Smooth muscle cell (in vitro differentiated cells): ENCODE data around the gene CHIA. TPM values are rescaled to one million over a fixed set of nuclear protein-coding genes. Genes with fewer than 3 reads are reported as not detected.

Source experiments
- DNase-seq: peaks from one replicate; lab custom pipeline; 2025; ENCODE audit not compliant: unreplicated experiment; lab: John Stamatoyannopoulos, UW
- H2AFZ ChIP-seq: fragments of 200-600 bp; sonication (generic); 2 replicates; pipeline ENCODE4 v1.6.0; 2016; ENCODE audit warnings: antibody characterized with exemption, low read depth, mild to moderate bottlenecking
- H3F3A ChIP-seq: fragments of 200-600 bp; sonication (generic); 2 replicates; pipeline ENCODE4 v1.6.0; 2017; ENCODE audit warnings: antibody characterized with exemption, low read depth
- H3K27ac ChIP-seq: fragments of 200-600 bp; sonication (generic); 2 replicates; pipeline ENCODE4 v1.5.1; 2016; ENCODE audit warnings: low read depth, mild to moderate bottlenecking
- H3K27me3 ChIP-seq: fragments of 200-600 bp; sonication (generic); 2 replicates; pipeline ENCODE4 v1.6.1; 2016; ENCODE audit warnings: low read depth, mild to moderate bottlenecking
- H3K36me3 ChIP-seq: fragments of 200-600 bp; sonication (generic); 2 replicates; pipeline ENCODE4 v1.5.1; 2016; ENCODE audit warnings: low read depth
- H3K4me1 ChIP-seq: fragments of 200-600 bp; sonication (generic); 2 replicates; pipeline ENCODE4 v1.5.1; 2016; ENCODE audit warnings: low read depth
- H3K4me2 ChIP-seq: fragments of 200-600 bp; sonication (generic); 2 replicates; pipeline ENCODE4 v1.6.0; 2016; ENCODE audit warnings: mild to moderate bottlenecking
- H3K4me3 ChIP-seq: fragments of 200-600 bp; sonication (generic); 2 replicates; pipeline ENCODE4 v1.5.1; 2016; ENCODE audit warnings: mild to moderate bottlenecking
- H3K79me2 ChIP-seq: fragments of 200-600 bp; sonication (generic); 2 replicates; pipeline ENCODE4 v1.6.0; 2016; ENCODE audit warnings: low read depth, mild to moderate bottlenecking
- H3K9ac ChIP-seq: fragments of 200-600 bp; sonication (generic); 2 replicates; pipeline ENCODE4 v1.6.0; 2016; ENCODE audit warnings: low read depth
- H3K9me3 ChIP-seq: fragments of 200-600 bp; sonication (generic); replicated peaks from 2 replicates; pipeline ENCODE4 v1.5.1; 2016; ENCODE audit warnings: low read depth
- H4K20me1 ChIP-seq: fragments of 200-600 bp; sonication (generic); 2 replicates; pipeline ENCODE4 v1.6.0; 2016; ENCODE audit warnings: low read depth
- CTCF ChIP-seq: fragments of 200-600 bp; sonication (generic); IDR thresholded peaks from 2 replicates; pipeline ENCODE4 v1.5.1; 2017; ENCODE audit warnings: borderline replicate concordance, mild to moderate bottlenecking, antibody characterized with exemption; ENCODE audit not compliant: insufficient read depth, poor library complexity, severe bottlenecking
- WGBS: methylation state at CpG from one replicate; pipeline ENCODE4 v1.1.7; 2016; ENCODE audit warnings: low lambda C conversion rate; 5-methylcytosine and 5-hydroxymethylcytosine counted together
- polyA plus RNA-seq: library from polyadenylated mRNA; unstranded; fragments of >200 nt; fragmentation: Nextera tagmentation; extraction: Ambion mirVana; gene quantifications from 2 replicates; pipeline ENCODE4 v1.2.1, GENCODE V29; 2016
- small RNA-seq: library from RNA; depleted of rRNA; stranded (forward); fragments of <200 nt; gene quantifications from one replicate; pipeline ENCODE3, GENCODE V24; 2014
- total RNA-seq: library from RNA; depleted of rRNA; stranded (reverse); fragments of >200 nt; gene quantifications from 2 replicates; pipeline ENCODE4 v1.2.3, GENCODE V29; 2014

CHIA gene
- total and polyA plus RNA-seq, 2 experiments from 2014 or later: not detected

DNA sequence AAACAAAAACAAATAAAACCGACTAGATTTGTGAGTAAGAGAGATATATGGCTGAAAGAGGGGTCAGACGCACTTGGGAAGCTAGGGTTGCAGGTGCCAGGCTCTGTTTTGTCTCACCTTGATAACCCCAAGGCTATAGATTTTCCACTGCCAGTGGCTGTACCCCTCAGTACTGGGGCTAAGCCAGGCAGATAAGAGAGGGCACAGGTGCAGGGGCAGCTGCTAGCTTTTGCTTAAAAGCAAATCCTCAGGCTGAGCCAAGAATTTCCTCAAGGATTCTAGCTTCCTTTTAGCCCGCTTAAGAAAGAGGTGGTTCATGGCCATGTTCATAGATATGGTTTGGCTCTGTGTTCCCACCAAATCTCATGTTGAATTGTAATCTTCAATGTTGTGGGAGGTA, 79.0 kb downstream of the CHIA start:
- Histone ChIP-seq H3K9me3 (no peaks in the 10 kb centered on the region), H3K27ac (no peak overlapping the region), H3F3A (no peaks in the 10 kb centered on the region), H3K27me3 (no peaks in the 10 kb centered on the region), H3K9ac (no peak overlapping the region), H2AFZ (no peak overlapping the region), H3K4me2 (no peak overlapping the region), H3K4me1 (peaks cover 7% of the 10 kb centered on the region), H3K4me3 (no peak overlapping the region), H3K79me2 (no peaks in the 10 kb centered on the region), H4K20me1 (no peaks in the 10 kb centered on the region), H3K36me3 (no peaks in the 10 kb centered on the region)
- no peak for DNase-seq
- 76% methylated on average over 3 of the region's 3 CpGs for WGBS
- no peak for TF ChIP-seq CTCF

Small RNAs within 50 kb of the gene (small RNA-seq; reads per million reads assigned to genes)
- not detected for gene AL356387.2

Other genes starting within 250 kb of the CHIA start
- 122 and 147 TPM in 2 replicates for gene DRAM2, start 150.8 kb upstream of the CHIA start, total RNA-seq
- 74.1 and 80.3 TPM in 2 replicates for gene DRAM2, start 150.8 kb upstream of the CHIA start, polyA plus RNA-seq
- 36.8 and 44.5 TPM in 2 replicates for gene CEPT1, start 150.6 kb upstream of the CHIA start, total RNA-seq
- 19.4 and 26.1 TPM in 2 replicates for gene CEPT1, start 150.6 kb upstream of the CHIA start, polyA plus RNA-seq
- 1.1 and 3.7 TPM in 2 replicates for gene DENND2D, start 90.2 kb upstream of the CHIA start, total RNA-seq
- gene DENND2D, start 90.2 kb upstream of the CHIA start, polyA plus RNA-seq: 0.75 and 2.0 TPM in 2 replicates
- 0.54 and 0.90 TPM in 2 replicates for gene CHI3L2, start 63.1 kb upstream of the CHIA start, total RNA-seq
- 2.0 and 2.4 TPM in 2 replicates for gene CHI3L2, start 63.1 kb upstream of the CHIA start, polyA plus RNA-seq
- 1.3 and 1.4 TPM in 2 replicates for gene OVGP1, start 136.9 kb downstream of the CHIA start, total RNA-seq
- 0.96 and 1.5 TPM in 2 replicates for gene OVGP1, start 136.9 kb downstream of the CHIA start, polyA plus RNA-seq
- 22.5 and 43.3 TPM in 2 replicates for gene WDR77, start 158.4 kb downstream of the CHIA start, total RNA-seq
- 35.0 and 36.7 TPM in 2 replicates for gene WDR77, start 158.4 kb downstream of the CHIA start, polyA plus RNA-seq
- gene ATP5PB, start 158.6 kb downstream of the CHIA start, total RNA-seq: 289 and 350 TPM in 2 replicates
- 272 and 296 TPM in 2 replicates for gene ATP5PB, start 158.6 kb downstream of the CHIA start, polyA plus RNA-seq
- 0.13 TPM in 1 of 2 replicates, not detected in the other for gene C1orf162, start 183.1 kb downstream of the CHIA start, total RNA-seq
- gene C1orf162, start 183.1 kb downstream of the CHIA start, polyA plus RNA-seq: 0.42 TPM in 1 of 2 replicates, not detected in the other
- not detected in 2 replicates for gene ADORA3, start 212.8 kb downstream of the CHIA start, total RNA-seq
- 0.14 TPM in 1 of 2 replicates, not detected in the other for gene ADORA3, start 212.8 kb downstream of the CHIA start, polyA plus RNA-seq
- gene TMIGD3, start 212.8 kb downstream of the CHIA start, total RNA-seq: not detected in 2 replicates
- gene TMIGD3, start 212.8 kb downstream of the CHIA start, polyA plus RNA-seq: not detected in 2 replicates